ENCODE data around the gene FABP1. TPM values are rescaled to one million over a fixed set of nuclear protein-coding genes. Genes with fewer than 3 reads are reported as not detected.

The FABP1 gene
- total RNA-seq, 4 donors from 2014 or later, result 0.41 to 11.6 (median 5.2) TPM

DNA sequence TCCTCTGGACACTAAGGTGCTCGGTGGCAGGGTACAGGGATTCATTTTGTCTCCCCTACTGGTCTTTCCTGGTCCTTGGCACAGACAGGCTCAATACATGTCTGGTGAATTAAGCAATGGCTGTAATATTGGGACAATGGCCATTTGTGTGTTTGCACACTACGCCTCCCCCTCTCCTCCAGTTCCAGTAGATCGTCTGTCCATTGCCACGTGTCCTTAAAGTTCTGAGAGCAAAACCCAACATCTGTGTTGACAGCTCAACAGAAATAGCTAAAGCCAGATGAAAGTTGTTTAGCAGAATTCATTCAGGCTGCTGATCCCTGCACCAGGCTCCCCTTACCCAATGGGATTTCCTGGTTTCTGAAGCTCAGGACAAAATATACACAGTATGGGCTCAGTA, 9.0 kb upstream of the FABP1 start:
- ATAC-seq (no peak), DNase-seq (no peak)
- TF ChIP-seq CTCF (IDR thresholded peaks at IDR 0.05 in 4 of 5, conservative IDR thresholded peaks at IDR 0.05 in 1 of 5), result no peak
- no peak for TF ChIP-seq POLR2A (IDR thresholded peaks at IDR 0.05)
- H3K4me3 ChIP-seq, result no peak overlapping the region
- intact Hi-C loops (cut with DNase I; ENCODE audit: low total_unique reads) (no loop called here), in situ Hi-C loops (cut with MboI; ENCODE audit: low sequenced_read_pairs in 4 of 4) (no loop called here)
- H3K4me1 ChIP-seq, result peaks cover 0 to 6% of the 10 kb centered on the region in 2 donors
- no peaks in the 10 kb centered on the region for H3K27me3 ChIP-seq
- no peaks in the 10 kb centered on the region for H3K36me3 ChIP-seq
- no peak overlapping the region for H3K27ac ChIP-seq
- no peaks in the 10 kb centered on the region for H3K9me3 ChIP-seq

- in situ Hi-C loops (cut with MboI; ENCODE audit: low sequenced_read_pairs in 4 of 4), result no loop called here
- Histone ChIP-seq H3K4me3 (no peak overlapping the region), H3K9me3 (no peaks in the 10 kb centered on the region), H3K27ac (no peak overlapping the region), H3K4me1 (peaks cover 0 to 3% of the 10 kb centered on the region in 2 donors), H3K27me3 (no peaks in the 10 kb centered on the region), H3K36me3 (no peaks in the 10 kb centered on the region)
- TF ChIP-seq CTCF (IDR thresholded peaks at IDR 0.05 in 4 of 5, conservative IDR thresholded peaks at IDR 0.05 in 1 of 5), result no peak
- TF ChIP-seq POLR2A (IDR thresholded peaks at IDR 0.05), result no peak
- no peak for DNase-seq
- intact Hi-C loops (cut with DNase I; ENCODE audit: low total_unique reads), result loop anchor here (2.0 kb wide), 1 partner anchor 23 kb away; no protein-coding TSS in a partner anchor
- no peak for ATAC-seq
Observed at GRCh38 chr2:88133875-88134274, 6.0 kb upstream of the FABP1 start.

DNA sequence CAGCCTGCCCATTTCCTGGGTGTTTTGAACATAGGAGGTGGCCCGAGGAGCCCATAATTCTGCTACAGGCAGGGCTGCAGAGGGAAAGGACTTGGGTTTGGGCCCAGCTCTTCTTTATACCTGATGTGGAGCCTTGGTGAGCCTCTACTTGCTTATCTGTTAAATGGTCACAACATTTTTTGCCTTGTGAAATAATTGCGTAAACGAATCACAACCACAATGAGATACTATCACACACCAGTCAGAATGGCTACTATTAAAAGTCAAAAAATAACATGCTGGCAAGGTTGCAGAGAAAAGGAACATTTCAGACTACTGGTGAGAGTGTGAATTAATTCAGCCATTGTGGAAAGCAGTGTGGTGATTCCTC, 4.1 kb upstream of the FABP1 start:
- Histone ChIP-seq H3K4me3 (no peak overlapping the region), H3K36me3 (no peaks in the 10 kb centered on the region), H3K27ac (no peak overlapping the region), H3K9me3 (no peaks in the 10 kb centered on the region), H3K27me3 (no peaks in the 10 kb centered on the region), H3K4me1 (no peaks in the 10 kb centered on the region)
- no peak for DNase-seq
- intact Hi-C loops (cut with DNase I; ENCODE audit: low total_unique reads), result no loop called here
- in situ Hi-C loops (cut with MboI; ENCODE audit: low sequenced_read_pairs in 4 of 4), result no loop called here
- ATAC-seq, result no peak
- TF ChIP-seq CTCF (IDR thresholded peaks at IDR 0.05 in 4 of 5, conservative IDR thresholded peaks at IDR 0.05 in 1 of 5), result no peak
- TF ChIP-seq POLR2A (IDR thresholded peaks at IDR 0.05), result no peak

DNA sequence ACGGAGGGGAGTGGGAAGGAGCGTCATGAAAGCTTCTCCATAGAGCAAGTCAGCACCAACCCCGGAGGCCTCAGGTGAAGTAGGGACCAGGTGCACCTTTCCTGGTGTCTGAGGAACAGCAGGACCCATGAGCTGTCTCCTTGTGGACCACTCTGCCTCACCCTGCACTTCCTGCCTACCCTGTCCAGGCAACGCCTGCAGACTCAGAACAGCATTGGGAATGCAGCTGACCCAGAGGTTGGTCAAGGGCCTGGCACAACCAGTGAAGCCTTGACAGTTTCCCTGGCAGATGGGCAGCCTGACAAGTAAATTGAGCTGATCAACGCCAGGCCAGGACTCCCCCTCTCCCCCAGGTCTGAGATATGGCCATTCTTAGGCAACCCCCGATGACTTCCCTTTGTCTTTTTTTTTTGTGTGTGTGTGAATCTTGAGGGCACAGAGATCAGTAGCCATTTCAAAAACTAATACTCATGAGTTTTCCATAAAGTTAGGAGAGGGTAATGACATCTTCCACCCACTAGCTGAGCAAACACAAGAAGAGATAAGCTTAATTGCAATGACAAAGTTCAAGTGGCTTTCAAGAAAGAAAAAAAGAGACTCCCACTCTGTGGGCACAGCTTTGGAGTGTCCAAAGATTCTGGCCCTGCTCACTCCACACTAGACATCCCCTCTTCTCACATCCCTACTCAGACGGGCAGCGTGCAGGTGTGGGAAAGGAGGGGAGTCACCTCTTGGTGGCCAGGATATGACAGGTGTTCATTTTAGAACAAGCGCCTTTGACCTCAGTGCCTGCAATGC, 3.5 kb upstream of the FABP1 start:
- Histone ChIP-seq H3K9me3 (no peaks in the 10 kb centered on the region), H3K4me1 (no peaks in the 10 kb centered on the region), H3K27ac (no peak overlapping the region), H3K4me3 (no peak overlapping the region), H3K27me3 (no peaks in the 10 kb centered on the region), H3K36me3 (no peaks in the 10 kb centered on the region)
- intact Hi-C loops (cut with DNase I; ENCODE audit: low total_unique reads), result no loop called here
- no peak for ATAC-seq
- in situ Hi-C loops (cut with MboI; ENCODE audit: low sequenced_read_pairs in 4 of 4), result no loop called here
- TF ChIP-seq CTCF (IDR thresholded peaks at IDR 0.05 in 4 of 5, conservative IDR thresholded peaks at IDR 0.05 in 1 of 5) (no peak), POLR2A (IDR thresholded peaks at IDR 0.05) (no peak)
- DNase-seq, result no peak
